ENCODE measurements around the gene SRC. TPM values are rescaled to one million over a fixed set of nuclear protein-coding genes. Genes with fewer than 3 reads are reported as not detected.

SRC gene
- total RNA-seq, 1 experiment from 2014 or later, result 10.5 TPM

DNA sequence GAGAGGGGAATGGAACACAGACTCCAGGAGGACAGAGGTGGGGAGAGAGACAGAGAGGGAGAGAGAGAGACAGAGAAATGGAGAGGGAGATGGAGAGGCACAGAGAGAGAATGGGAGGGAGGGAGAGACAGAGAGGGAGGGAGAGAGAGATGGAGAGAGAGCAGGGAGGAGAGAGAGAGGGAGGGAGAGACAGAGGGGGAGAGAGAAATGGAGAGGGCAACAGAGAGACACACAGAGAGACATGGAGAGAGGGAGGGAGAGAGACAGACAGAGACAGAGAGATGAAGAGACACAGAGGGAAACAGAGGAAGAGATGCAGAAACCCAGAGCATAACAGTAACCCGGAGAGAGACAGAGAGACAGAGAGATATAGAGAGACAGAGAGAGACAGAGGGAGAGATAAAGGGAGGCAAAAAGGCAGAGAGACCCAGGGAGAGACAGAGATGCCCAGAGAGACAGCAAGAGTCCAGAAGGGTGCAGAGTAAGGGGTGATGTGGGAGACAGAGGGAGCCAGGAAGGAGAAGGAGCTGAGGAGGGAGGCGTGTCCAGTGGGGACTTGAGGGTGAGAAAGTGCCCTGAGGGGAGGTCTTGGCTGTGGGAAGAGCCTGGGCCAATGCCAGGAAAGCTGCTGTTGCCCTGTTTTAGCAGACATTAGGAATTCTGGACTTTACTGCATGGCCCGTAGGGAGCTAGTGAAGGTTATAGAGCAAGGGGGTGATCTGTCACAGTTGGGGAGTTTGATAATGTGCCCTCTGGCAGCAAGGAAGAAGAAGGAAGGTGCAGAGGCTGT is 78.3 kb downstream of the SRC start:
- DNase-seq (ENCODE audit: low read depth), result peak; percentile 17

DNA sequence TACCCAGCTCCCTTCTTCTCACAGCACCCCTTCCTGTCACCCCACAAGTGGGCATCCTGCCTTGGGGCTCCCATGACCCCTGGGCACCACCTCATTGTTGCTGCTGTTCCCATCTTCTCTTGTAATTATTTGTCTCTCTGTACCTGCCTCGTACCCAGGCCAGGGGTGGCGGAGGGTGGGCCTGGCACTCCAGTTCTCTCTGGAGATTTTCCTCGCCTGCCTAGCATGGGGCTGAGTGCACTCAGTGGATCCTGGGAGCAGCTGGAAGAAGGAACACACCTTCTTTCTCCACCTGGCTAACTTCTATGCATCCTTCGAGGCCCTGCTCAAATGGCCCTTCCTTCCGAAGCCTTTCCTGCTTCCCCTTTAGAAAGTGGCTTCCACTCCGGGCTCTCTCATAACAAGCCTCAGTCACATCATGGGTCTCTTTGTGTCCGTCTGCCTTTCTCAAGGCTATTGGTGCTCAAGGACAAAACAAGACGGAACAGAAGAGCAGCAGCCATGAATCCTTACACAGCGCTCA is 79.2 kb downstream of the SRC start:
- no peak for DNase-seq (ENCODE audit: low read depth)

DNA sequence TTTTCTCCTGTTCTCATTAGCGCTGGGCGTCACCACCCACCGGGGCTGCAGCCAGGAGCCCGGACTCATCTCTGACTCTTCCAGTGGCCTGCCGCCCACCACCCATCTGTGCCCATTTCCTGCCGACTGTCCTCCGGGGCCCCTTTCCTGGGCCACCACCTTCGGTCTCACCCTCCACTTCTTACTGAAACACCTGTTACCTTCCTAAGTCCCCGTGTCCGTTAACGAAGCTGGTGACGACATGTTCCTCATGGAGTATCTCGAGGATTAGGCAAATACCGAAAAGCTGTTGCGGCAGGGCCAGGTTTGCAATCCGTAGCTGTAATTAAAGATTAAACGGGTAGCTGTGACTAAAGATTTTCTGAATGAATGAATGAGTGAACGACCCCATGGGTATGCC is 80.2 kb downstream of the SRC start:
- no peak for DNase-seq (ENCODE audit: low read depth)

DNA sequence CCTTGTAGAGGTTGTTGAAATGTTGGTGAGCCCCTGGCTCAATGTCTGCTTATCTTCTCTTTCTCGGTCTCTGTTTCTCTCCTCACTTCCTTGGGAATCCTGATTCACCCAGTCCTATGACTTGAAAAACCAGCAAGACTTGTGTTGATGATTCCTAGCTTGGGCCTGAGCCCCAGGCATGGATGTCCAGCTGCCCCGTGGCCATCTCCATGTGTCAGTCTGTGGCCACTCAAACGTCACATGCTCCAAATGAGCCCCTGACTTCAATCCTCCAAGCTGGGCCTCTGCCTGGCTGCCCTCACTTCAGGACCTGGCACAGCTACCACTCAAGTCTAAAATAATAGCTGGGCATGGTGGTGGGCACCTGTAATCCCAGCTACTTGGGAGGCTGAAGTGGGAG is 81.0 kb downstream of the SRC start:
- DNase-seq (ENCODE audit: low read depth), result no peak

GRCh38 chr20:37430044-37430443 is 84.1 kb downstream of the SRC start:
- no peak for DNase-seq (ENCODE audit: low read depth)

DNA sequence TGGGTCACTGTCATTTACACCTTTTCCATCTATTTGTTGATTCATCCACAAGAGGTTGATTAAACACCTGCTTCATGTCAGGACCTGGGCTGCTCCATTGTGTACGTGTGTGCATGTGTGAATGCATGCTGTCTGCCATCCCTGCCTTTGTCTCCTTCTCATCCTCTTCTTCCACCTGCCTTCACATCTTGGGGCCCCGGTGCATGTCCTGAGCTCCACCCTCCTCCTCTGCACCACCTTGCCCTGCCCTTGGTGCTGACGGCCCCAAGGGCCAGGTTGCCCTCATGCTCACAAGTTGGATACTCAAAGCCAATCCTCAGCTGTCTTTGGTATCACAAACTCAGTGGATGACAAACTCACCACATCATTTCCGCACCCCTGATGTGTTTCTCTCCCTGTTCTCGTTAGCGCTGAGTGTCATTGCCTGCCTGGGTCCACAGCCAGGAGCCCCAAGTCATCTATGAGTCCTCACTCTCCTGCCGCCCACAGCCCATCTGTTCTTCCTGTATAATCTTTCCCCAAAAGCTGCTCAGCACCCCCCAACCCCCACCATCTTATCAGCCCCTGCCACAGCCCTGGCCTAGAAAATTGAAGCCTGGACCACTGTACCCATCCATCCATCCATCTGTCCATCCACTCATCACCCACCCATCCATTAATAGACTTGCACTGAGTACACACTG is 85.0 kb downstream of the SRC start:
- no peak for DNase-seq (ENCODE audit: low read depth)

- DNase-seq (ENCODE audit: low read depth), result no peak
Measured at GRCh38 chr20:37431786-37432185, 85.8 kb downstream of the SRC start.

DNA sequence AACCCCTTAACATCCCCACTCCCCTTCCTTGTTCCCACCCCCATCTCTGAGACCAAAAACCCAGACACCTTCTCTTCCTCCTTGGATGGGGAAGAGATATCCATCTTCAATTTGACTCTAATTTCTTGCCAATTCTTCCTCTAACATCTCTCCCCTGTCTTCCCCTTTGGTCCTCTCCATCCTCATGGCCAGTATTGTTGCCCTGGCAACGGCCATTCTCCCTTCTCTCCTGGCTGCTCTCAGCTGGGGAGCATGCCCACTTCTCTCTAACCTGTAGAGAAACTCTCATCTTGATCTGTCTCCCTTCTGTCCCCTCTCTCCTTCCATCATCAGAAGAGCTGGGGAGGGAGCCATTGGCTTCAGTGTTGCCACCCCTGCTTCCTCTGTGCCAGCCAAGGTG is 86.7 kb downstream of the SRC start:
- DNase-seq (ENCODE audit: low read depth), result no peak

DNA sequence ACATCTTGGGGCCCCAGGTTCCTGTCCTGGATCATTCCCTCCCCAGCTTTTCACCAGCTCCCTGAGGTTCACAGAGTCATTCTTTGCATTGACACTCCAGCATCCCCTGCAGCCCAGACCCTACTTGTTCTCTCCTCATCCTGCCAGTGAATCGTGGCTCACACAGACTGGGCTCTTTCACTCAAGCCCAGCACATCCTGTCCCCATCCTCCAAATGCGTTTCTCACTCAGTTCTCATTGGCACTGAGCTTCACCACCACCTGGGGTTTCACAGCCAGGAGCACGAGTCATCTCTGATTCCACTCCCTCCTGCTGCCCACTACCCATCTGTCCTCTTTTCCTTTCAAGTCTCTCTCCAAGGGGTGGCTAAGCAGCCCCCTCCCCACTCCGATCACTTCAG is 89.7 kb downstream of the SRC start:
- DNase-seq (ENCODE audit: low read depth), result no peak

GRCh38 chr20:37436527-37437186 is 90.7 kb downstream of the SRC start:
- DNase-seq (ENCODE audit: low read depth), result no peak

DNA sequence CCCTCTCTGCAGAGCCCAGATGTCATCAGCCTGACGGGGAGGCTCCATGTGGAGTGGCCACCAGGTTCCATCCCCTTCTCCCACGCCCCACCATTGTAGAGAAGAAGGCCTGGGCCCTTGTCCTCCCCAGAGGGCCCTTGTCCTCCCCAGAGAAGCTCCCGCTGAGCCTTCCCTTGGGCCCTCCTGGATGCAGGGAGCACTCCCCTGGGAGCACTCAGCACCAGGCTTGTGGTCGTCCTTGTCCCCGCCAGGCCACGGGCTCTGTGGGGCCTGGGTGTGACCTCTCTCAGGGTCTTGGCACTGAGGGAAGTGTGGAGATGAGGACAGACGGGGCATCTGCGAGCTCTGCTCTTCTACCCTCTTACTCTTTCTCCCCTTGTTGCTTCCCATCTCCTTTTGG is 91.7 kb downstream of the SRC start:
- DNase-seq (ENCODE audit: low read depth), result no peak

DNA sequence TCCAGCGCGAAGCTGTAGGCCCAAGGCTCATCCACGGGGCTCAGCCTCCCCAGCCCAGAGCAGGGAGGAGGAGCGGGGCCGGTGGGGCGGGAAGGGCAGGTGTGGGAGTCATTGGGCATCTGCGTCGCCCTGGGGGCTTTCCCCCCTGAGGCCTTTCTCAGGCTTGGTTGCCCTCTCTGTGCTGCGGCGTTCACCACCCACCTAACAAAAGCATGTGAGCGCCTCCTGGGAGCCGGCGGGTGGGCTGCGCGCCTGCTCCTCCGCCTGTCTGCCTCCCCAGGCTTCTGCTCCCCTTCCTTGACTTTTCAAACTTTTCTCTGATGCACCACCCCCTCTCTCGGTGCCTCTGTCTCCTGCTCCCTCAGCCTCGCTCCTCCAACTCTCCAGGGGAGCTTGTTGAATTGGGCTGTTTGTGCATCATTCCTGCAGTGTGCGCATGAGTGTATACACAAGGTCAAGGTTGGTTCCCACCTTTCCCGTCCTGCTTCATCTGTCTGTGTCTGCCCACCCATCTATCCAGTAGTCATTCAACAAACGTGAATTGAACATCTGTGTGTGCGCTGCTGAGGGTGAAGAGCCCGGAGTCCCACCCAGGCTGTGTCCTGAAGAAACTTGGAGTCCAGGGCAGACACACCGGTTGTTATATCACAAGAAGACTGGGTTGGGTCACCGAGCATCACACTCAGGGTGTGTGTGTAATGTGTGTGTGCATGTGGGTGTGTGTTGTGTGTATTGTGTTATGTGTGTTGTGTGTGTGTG is 92.7 kb downstream of the SRC start:
- DNase-seq (ENCODE audit: low read depth), result no peak

DNA sequence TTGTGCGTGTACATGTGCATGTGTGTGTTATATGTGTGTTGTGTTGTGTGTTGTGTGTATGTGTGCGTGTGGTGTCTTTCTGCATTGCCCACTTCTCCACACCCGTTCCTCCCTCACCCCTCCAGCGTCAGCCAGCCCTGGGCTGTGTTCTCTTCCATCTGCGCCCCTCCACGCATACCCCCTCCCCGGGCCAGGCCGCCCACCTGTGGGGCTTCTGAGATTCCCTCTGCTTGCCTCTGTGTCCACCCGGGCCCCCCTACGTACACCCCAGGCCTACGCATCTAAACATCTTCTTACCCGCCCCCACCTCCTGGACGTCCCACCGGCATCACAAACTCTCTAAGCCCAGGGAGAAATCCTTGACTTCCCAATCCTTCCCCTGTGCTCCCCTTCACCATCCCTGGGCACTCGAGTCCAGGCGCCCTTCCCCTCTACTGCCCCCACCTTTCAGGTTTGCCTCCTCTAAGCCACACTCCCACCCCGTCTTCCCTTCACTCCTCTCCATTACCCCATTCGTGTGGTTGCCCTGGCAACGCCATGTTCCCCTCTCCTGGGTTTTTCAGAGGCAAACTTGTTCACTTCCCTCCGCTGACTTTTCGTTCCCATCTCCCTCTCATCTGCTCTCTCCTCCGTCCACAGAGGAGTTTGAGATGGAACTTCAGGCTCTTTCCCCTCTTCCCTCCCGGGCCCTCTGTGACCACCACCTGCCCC is 93.4 kb downstream of the SRC start:
- DNase-seq (ENCODE audit: low read depth), result no peak

DNA sequence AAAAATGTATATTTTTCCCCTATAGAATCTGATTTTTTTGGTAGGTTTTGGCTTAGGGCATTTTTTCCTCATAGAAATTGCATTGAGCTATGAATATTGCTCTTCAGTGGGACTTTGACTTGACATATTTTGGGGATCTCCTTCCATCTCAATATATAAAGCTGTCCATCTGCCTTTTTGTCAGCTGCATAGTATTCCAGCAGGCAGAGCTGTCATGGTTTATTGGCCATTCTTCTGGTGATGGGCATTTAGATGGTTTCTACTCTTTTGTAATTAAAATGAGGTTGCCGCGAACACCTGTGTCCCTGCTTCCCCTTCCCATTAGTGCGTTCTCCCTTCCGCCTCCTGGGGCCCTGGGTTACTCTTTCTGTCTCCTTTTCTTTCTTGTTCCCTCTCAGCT is 95.1 kb downstream of the SRC start:
- DNase-seq (ENCODE audit: low read depth), result no peak

DNA sequence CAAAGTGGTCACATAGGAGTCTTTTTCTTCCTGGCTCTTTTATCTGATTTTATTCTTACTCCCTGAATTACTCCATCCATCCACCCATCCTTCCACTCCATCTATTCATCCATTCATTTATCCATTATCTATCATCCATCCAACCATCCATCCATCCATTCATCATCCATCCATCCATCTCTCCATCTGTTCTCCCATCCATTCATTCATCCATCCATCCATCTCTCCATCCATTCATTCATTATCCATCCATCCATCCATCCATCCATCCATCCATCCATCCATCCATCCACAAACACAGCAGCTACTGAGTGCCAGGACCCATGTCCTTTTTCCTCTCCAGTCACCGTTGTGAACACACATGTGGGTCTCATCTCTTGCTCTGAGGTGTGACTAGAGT is 96.6 kb downstream of the SRC start:
- no peak for DNase-seq (ENCODE audit: low read depth)

GRCh38 chr20:37442986-37443385 is 97.0 kb downstream of the SRC start:
- no peak for DNase-seq (ENCODE audit: low read depth)

- DNase-seq (ENCODE audit: low read depth), result no peak
Measured at GRCh38 chr20:37443596-37443995, 97.7 kb downstream of the SRC start.

DNA sequence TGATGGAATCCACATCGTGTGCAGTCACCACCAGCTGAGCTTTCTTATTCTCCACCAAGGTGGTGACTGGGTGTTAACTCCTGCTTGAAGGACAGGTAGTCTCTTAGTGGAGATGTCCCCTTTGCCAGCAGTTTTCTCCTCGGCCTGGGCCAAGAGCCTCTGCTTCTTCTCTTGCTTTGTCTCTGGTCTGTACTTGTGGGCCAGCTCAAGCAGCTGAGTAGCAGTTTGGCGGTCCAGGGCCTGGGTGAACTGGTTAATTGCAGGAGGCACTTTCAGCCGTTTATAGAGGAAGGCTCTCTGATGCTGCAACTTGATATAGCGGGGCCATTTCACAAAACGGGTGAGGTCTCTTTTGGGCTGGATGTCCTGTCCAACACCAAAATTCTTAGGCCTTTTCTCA is 99.1 kb downstream of the SRC start:
- no peak for DNase-seq (ENCODE audit: low read depth)

DNA sequence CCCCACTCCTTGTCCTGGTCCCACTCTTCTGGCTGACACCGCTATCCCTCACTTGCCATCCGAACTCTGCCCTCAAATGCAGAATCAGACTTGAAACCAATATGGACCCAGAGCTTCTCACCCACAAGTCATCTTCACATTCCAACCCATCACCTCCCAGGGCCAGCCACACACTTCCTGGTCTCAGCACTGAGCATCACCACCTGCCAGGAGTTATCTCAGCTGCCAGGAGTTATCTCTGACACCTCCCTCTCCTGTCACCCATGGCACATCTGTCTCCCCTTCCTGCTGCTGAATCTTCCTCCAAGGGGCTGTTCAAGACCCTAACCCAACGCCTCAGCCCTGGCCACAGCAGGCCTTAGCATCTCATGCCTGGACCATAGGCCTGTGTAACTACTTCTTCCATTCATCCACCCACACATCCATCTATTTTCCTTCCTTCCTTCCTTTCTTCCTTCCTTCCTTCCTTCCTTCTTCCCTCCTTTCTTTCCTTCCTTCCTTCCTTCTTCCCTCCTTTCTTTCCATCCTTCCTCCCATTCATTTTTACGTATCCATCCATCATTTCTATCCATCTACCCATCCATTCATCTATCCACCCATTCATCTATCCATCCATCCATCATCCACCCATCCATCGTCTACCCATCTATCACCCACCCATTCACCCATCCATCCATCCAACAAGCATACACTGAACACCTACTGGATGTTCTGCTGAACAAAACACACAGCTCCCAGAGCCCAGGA is 100.5 kb downstream of the SRC start:
- DNase-seq (ENCODE audit: low read depth), result no peak

DNA sequence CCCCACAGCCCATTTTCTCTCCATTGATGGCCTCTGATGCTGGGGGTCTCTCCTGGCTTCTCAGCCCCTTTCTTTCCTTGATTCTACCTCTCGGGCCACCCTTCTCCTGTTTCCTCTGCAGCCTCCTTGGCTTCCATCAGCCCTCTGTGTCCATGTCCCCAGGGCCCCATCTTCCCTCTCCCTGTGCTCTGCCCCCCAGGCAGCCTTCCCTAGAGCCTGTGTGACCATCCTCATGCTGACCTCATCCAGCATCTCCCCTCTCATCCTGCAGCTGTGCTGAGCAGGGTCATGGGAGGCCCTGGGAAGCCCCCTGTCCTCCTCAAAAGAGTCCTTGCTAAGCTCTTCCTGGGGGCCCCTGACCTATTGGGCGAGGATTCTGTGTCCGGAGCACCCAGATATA is 101.7 kb downstream of the SRC start:
- no peak for DNase-seq (ENCODE audit: low read depth)

DNA sequence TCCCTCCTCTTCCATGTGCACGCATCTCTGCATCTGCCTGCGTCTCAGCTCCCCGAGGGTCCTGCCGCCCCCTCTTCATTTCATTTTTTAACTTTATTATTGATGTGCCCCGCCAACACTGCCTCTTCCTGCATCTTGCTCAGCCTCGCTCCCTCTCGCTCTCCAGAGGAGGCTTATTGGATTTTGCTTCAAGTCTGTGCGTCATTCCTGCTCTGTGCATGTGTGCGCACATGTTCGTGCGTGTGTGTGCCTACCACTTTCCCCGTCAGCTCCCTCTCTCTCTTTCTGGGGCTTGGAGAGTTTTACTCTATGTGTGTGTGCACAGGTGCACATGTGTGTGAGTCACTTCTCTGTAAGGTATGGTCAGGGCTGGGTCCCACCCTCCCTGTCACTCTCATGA is 103.3 kb downstream of the SRC start:
- no peak for DNase-seq (ENCODE audit: low read depth)

Data from RPMI7951 (cell line).